Stomach (tissue), 4 donors: ENCODE data around the gene LRRC3C.

Source experiments
- EP300 ChIP-seq: sonication (generic); formaldehyde crosslinking; IDR thresholded peaks from one replicate; pipeline ENCODE4 v1.6.1; 2017; ENCODE audit warnings: antibody characterized with exemption
- TF ChIP-seq, protein P1 (sequence below), 7 experiments: fragments of 450-650 bp in 4 of 7; fragments of 200-600 bp in 3 of 7; sonication (generic) in 3 of 7; IDR thresholded peaks; one replicate each; pipeline ENCODE4 v1.5.1; 2016 to 2019; ENCODE audit warnings: antibody characterized with exemption in 7 of 7, control low read depth in 2 of 7, mild to moderate bottlenecking in 1 of 7

DNA sequence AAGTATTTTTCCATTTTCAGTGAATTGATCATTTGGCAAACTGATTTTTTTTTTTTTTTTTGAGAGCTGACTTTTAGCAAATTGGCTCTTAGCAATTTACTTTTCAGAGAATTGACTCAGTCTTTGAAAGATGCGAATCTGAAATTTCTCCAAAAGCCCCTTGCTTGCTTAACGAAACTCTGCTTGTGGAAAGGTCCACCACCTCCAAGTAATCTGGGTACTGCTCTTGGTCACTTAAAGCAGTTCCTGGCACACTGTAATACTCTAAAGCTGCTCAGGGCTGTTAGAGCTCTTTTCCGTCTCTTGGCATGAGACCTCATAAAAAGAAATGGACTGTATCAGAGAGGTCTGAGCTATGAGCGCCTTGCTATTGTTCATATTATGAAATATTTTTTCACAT is 12.0 kb upstream of the LRRC3C start:
- no peak for TF ChIP-seq EP300
- TF ChIP-seq, protein P1, sequence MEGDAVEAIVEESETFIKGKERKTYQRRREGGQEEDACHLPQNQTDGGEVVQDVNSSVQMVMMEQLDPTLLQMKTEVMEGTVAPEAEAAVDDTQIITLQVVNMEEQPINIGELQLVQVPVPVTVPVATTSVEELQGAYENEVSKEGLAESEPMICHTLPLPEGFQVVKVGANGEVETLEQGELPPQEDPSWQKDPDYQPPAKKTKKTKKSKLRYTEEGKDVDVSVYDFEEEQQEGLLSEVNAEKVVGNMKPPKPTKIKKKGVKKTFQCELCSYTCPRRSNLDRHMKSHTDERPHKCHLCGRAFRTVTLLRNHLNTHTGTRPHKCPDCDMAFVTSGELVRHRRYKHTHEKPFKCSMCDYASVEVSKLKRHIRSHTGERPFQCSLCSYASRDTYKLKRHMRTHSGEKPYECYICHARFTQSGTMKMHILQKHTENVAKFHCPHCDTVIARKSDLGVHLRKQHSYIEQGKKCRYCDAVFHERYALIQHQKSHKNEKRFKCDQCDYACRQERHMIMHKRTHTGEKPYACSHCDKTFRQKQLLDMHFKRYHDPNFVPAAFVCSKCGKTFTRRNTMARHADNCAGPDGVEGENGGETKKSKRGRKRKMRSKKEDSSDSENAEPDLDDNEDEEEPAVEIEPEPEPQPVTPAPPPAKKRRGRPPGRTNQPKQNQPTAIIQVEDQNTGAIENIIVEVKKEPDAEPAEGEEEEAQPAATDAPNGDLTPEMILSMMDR (IDR thresholded peaks at IDR 0.05) = no peak
